Epidermal melanocyte (primary cell): ENCODE measurements around the gene RAB17.

Experiments used
- DNase-seq: peaks from one replicate; pipeline ENCODE4 v3.0.0; 2011; ENCODE audit warnings: low spot score; ENCODE audit not compliant: insufficient read length

Gene RAB17, protein sequence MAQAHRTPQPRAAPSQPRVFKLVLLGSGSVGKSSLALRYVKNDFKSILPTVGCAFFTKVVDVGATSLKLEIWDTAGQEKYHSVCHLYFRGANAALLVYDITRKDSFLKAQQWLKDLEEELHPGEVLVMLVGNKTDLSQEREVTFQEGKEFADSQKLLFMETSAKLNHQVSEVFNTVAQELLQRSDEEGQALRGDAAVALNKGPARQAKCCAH

DNA sequence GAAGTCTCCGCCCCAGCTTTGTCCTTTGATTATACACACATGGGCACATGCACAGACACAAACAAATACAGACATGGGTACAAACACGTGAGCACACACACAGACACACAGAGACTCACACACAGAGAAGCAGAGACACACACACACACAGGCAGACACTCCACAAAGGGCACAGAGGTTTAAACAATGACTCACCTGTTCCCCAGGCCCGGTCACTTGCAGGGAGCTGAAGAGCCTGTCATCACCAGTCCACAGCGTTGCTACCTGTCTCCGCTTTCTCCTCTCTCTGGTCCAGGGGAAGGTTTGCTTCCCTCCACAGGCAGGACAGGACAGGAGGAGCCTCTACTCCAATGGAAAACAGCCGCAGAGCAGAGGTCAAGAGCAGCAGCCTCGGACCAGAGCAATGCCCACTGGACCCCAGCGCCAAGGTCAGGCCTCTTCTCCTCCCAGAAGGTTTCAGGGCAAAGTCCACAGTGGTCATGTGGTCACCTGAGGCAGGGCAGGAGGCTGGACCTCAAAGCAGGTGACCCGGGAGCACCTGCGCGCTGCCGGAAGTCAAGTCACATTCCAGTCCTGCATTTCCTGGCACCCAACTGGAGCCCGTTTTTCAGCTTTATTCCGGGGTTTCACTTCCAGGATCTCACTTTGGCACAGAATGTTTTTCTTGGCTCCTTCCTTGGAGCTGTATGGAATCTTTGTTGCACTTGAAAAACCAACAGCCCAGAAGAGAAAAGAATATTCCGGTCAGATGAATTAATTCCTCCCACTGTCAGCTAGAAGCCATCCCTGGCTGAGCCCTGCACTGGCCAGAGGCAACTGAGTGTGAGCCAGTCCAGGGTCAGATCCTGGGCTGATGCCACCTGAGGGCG lies at the start of gene RAB17:
RAB17 (minus strand) TSS at position 463 of the 869 bp plus-strand sequence. CDS start 4,580 bp downstream, outside the sequence.
- DNase-seq: no peak

DNA sequence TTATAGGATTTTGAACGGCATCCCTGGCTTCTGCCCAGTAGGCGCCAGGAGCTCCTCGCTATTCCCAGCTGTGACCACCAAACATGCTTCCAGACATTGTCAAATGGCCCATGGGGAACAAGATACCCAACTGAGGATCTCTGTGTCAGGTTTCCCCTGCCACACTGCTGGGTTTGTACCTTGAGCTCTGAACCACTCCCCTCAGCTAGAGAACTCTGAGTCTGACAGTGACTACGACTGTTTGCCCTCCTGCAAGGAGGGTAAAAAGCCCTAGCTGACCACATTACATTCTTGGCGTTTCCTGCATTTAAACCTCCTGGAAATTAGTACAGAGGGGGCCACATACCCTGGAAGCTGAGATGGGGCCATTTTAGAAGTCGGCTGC lies 49.3 kb upstream of the RAB17 start:
- no peak for DNase-seq

DNA sequence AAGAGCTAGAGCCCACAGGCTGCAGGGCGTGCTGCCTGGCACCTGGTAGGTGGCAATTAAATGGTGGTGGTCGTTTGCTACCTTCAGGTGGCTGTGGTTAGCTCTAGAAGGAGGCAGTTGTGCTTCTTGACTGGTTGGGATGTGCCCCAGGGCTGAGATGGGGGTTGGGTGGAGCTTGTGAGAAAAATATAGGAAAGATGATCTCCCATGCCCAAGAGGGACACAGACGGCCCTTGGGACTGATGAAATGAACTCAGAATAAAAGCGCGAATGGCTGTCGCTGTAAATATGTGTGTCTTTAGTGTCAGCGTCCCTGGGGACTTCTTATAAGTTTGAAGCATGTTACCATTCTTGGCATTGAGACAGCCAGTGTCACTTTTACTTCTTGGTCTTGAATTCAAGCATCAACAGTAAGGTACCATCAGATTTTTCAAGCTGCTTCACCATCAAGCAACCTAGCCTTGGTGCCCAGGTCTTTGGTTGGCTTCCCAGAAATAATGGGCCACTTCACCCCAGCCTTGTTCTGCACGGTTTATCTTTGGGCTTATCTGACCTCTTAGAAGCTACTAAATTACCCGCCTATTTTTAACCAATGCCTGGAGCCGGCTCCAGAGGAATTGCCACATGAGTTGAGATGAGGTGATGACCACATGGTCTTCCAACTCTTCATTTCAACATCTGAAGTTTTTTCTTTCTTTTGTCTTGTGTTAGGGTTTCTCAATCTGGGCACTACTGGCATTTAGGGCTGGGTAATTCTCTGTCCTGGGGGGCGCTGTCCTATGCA lies 48.7 kb upstream of the RAB17 start:
- DNase-seq: no peak

DNA sequence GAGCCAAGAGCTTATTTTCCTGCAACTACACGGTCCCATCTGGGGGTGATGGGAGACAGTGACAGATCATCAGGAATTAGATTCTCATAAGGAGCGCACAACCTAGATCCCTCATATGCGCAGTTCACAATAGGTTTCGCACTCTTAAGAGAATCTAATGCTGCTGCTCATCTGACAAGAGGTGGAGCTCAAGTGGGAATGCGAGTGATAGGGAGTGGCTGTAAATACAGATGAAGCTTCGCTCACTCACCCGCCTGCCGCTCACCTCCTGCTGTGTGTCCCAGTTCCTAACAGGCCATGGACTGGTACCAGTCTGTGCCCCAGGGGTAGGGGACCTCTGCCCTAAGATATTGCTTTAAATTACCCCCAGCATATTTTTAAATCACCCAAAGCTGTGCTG lies 47.6 kb upstream of the RAB17 start:
- DNase-seq: no peak

DNA sequence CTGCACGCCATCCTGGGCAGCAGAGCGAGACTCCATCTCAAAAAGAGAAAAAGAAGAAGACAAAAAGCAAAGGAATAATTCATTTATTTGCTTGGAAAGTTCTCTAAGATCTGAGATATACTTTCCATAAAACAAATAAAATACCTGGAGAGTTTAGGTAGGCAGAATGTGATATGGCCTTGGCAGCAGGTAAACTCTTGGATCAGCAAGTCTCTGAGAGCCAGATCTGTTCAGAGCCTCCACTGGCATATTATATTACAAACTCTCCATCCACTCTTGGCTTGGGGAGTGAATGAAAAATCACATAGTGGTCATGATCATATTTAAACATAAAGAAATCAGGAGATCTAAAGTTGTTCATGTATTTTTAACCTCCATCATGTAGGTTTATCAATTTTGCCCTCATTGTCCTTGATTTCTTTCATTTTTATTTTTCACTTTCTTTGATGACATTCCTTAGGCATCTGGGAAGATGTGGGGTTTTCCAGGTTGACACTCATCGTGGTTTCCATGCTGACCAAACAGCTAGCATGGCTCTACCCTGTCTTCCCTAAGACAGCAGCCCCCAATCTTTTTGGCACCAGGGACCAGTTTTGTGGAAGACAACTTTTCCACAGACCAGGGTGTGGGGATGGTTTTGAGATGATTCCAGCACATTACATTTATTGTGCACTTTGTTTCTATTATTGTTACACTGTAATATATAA lies 47.0 kb upstream of the RAB17 start:
- no peak for DNase-seq

DNA sequence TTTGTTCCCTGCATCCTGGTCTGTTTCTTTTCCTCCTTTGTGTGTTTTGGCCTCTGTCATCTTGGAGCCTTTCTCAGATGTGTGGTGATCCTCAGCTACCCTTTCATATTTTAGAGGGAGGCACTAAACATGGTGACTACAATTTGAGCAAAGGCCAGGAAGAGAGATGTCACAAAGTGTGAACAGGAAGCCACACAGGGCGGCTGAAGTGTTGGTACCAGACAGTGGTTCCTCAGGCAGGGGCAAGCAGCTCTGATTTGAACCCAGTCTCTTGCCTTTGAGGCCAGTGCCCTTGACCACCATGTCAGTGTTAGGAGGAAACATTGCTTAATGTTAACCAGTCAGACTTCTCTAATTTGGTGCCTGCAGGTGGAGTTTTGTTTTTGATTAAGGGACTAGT lies 46.0 kb upstream of the RAB17 start:
- DNase-seq: no peak

DNA sequence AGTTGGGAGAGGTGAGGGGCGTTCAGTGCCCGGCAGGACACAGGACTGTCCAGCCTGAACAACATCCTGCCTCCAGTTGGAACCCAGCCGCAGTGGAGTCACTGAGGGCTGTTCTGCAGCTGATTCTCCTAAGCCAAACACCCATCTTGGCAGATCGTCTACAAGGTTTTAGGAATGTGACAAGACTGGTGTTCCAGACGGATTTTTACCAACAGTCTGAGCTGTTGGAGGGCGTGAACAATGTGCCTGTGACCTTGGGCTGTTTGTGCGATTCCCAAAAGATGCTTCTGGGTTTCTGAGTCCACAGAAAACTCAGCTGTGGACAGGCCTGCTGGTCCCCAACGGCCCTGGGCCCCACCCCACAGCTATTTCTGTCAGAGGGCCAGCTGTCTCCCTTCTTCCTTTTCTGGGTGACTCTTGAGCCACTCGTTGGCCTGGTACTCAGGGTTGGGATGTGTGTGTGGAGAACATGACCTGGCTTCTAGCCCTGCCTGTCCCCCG lies 42.6 kb upstream of the RAB17 start:
- DNase-seq: no peak

DNA sequence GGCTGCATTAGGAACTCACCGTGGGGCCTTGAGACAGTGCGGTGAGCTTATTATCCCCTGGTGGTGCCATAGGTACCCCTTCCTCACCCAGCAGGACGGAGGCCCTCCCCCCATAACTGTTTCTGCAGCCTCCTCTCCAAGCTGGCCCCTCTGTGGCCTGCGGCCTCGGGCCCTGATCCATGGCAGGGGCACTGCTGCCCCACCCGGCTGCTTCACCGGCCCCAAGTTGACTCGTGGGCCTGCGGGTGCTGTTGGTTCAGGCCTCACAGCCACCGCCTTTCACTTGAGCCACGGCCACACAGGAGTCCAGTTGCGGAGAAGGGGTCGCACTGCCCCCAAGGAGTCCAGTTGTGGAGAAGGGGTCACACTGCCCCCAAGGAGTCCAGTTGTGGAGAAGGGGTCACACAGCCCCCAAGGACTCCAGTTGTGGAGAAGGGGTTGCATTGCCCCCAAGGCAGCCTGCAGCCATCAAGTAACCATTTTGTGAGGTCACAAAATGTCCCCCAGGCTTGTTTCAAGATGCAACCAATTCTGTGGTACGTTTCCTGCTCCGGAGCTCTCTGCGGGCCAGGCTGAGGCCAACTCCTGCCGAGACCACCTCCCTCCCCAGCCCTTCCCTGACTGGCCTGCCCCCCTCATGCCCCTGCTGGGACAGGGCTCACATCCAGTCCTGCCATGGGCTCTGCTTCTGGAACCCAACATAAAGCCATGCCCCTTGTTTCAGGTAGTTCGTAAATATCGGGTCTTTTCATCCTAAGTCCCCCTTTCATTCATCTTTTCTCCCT lies 41.5 kb upstream of the RAB17 start:
- no peak for DNase-seq

DNA sequence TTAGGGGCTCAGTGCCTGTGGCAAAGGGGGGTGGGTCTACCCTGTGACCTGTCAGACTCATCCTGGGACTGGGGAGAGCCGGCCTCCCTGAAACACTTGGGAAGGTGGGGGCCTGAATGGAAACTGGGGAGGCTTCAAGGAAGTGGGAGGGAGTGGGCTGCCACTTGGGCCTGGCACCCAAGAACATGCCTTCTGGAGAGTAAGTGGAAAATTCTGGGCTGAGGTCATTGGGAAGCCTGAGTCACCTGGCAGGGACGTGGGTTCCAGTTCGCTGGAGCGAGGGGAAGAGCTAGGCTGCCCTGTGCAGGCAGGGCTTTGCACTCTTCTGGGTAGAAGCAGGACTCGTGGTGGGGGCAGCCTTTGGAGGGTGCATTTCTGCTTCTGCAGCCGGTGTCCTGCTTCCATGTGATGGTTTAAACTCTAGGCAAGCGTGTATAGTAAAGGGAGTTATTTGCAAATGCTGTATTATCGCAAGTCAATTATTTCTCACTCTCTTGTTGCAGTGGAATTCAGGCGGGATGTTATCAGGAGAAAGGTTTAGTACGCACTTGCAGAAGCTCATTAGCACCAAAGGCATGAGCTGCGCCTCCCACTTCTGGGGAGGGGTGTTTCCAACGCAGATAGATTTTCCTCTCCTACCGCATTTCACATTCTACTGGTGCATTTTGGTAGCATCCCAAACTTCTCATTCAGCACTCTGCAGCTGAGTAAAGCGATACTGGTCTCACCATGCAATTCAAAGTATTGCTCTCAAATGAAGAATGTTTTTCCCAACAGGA lies 40.7 kb upstream of the RAB17 start:
- DNase-seq: no peak

DNA sequence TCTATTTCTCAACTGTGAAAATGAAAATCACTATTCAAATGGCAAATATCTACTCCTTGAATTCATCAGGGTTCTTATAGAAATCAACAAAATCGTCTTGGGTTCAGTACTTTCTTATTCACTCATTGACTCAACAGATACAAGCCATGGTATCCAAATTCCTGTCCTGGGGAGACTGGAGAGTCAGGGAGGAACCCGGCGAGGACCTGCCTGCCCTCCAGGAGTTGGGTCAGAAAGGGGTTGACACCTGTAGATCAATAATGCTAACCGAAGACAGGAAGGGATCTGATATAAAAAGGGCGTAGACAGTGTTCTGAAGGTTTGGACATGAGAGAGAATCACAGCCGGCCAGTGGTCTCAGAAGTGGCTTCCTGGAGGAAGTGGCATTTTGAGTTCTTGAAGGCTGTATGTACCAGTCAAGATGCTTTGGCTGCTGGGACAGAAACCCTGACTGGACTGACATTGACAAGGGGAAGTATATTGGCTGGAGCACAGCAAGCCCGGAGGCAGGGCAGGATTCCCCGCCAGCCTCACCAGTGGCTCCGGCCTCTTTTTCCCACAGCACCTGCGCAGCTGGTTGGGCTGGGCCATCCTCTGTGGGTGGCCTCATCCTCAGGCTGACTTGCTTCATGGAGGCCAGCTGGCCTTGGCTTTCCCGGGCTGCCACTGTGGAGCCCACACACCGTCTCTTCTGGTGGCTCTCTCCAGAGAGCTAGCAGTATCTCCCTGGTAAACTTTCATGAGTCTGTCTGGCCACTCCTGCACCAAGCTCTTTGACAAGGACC lies 39.9 kb upstream of the RAB17 start:
- no peak for DNase-seq

DNA sequence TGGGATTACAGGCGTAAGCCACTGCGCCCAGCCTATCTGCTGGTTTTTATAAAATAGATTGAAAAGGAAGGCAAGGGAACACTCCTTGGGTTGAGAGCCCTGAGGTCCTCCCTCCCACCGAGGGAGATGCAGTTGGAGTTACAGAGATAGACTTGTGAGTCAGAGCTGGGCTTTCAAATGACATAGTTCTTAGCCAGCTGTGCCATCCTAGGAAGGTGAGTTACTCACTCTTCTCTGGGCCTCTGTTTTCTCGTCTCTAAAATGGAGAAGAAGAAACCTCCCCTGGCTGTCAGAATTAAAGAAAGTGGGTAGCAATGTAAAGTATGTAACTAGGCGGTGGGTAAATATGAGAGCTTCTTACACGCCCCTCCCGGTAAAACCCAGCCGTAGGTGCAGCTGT lies 39.2 kb upstream of the RAB17 start:
- DNase-seq: no peak

DNA sequence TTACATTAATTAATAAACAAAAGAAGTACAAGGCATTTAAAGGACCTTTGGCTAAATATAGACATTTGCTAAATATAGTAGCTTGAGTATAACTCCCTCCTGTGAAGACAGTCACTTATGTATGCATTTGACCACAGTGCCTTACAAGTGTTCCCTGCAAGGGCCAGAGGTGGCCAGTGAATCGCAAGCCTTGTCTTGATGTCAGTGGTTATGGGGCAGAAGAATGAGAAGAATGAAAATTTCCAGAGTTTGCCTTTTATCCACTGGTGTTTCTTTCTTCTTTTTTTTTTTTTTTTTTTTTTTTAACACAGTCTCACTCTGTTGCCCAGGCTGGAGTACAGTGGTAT lies 38.6 kb upstream of the RAB17 start:
- DNase-seq: no peak

DNA sequence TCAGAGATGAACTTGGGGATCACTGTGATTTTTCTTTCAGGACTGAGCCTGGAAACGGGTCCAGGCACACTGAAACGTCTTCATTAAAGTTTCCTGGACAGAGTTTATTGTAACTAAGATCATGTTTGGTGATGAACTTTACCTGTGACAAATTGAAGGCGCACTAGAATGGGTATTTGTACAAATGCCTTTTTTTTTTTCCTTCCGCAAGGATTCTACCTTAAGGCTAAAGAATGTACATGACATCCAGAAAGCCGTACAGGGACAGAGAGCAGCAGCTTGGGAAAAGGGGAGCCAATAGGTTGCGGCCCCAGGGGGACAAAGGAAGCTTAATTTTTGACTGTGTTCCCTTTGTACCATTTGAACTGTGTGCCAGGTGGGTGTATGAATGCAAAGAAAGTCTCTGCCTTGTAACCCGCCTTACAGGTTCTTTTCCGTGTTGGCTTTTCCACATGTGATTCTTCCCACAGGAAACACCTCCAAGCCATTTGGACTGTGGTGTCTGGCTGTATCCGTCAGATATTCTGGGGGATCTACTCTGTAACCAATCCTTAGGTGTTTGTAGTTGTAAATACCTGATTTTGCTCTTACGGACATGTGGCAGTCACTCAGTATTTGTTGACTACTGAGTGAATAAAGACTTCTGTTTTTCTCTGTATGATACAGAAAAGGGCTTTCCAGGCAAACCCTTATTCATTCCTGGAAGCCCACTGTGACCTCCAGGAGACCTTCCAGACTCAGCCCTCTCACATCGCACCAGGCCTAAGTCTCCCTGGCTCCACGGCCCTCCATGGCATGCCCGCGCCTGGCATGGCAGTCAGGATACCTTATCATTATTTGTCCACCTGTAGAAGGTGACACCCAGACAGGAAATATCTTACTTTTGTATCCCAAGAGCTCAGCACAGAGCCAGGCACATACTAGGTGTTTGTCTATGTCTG lies 38.0 kb upstream of the RAB17 start:
- no peak for DNase-seq

DNA sequence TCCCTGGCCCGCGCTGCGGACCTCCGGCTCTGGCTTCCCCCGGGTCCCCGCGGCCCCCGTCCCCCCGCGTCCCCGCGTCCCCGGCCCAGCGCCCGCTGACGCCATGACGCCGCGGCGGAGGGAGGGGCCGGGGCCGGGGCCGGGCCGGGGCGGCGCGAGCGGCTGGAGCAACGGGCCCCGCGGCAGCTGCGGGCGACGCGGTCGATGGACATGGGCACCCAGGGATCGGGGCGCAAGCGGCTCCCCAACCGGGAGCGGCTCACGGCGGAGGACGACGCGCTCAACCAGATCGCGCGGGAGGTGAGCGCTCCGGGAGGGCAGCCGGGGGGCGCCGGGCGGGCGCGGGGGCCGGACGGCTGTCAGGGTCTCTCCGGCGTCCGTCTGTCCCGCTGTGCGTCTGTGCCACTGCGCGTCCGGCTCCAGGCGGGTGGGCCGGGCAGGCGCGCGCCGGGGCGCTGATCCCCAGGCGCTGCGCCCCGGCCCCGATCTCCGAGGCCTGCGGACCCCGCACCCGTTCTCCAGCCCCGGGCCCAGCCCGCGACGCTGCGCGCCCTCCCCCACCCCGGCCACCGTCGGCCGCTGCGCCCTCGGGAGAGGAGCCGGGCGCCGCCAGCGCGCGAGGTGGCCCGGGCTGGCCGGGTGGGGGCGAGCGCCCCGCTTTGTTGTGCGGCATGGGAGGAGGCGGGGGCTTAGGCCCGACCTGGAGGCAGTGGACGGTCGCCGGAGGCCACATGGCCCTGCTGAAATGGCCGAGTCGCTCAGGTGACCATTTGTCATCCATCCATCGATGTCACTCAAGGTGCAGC lies 37.1 kb upstream of the RAB17 start, which contains the start of gene LRRFIP1:
LRRFIP1 (plus strand) TSS at position 147 of the 806 bp plus-strand sequence; CDS start at position 205, 58 bp downstream.
- no peak for DNase-seq

DNA sequence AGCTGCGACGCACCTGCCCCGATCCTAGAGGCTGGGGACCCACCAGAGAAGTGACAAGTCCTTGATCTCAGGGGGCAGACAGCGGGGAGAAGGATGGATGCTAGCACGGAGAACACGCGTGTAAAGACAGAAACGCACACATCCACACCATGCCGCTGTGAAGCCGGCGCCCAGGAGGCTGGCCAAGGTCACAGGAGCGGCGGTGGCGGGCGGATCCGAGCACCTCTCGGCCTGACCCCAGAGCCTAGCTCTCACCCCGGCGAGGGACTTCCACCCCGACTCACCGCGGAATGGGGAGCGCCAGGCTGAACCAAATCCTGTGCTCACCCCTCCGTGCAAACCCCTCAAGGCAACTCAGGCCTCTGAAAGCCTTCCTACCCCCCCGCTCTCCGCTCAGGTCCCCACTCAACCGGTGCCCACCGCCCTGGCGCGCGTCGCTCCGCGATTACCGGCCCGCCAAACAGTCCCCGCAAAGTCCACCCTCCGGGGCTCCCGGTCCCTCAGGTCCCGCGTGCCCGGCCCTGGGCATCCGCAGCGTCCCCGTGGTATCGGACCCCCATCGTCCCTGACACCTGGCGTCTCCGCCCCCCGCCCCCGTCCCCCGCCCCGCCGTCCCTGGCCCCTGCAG lies 36.4 kb upstream of the RAB17 start:
- DNase-seq: no peak

DNA sequence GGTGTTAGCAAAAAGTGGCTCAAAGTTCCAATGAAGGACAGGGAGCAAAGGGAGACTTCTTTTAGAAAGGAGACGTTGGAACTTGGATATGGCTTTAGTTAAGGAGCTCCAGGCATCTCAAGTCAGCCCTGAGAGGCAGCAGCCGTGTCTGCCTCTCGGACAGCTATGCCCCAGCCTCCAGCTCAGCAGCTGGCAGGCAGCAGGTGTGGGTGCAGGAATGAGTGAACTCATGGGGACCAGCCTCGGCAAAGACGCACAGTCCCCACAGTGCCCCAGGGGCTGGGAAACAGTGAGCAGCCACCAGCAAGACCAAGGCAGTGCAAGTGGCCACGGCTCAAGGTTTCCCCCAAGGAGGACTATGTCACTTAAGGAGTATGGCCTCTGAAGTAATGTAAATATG lies 35.2 kb upstream of the RAB17 start:
- no peak for DNase-seq
